ENCODE results near the gene DLG2. TPM values are rescaled to one million over a fixed set of nuclear protein-coding genes. Genes with fewer than 3 reads are reported as not detected.
A peak's percentile ranks its signal among the peaks of the same experiment; 100 is the strongest.
"Not testable (repeated sequence)": the region's sequence is repeated elsewhere in the genome, so short reads cannot be mapped to it uniquely, and the experiment has no call there.

DLG2 gene
- total and polyA plus RNA-seq, 2 donors = 4.8 to 6.6 TPM

DNA sequence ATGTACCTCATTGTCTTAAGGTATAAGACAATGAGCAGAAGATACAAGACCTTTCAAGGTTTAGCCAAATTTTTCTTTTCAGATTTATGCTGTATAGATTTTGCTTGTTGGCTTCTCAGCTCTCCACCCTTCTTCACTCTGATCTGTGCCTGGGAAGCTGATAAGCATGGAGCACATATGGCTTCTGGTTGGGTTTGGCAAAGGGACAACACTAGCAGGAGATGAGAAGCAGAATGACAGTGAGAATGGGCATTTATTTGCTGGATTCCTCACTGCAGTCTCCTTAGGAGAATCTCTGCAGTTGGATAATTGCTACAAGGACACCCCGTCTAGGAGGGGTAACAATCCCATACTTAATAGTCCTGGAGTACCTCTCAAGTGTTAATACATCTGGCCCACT lies 1866.2 kb downstream of the DLG2 start:
- Histone ChIP-seq H3K4me3 (ENCODE audit: low read length in 2 of 2) (no peak overlapping the region), H3K27ac (ENCODE audit: low read depth in 1 of 2, low read length in 1 of 2) (no peak overlapping the region), H3K4me1 (ENCODE audit: control insufficient read depth in 2 of 2, insufficient read depth in 2 of 2, low read length in 2 of 2) (no peaks in the 10 kb centered on the region), H3K36me3 (ENCODE audit: control insufficient read depth in 2 of 2, insufficient read depth in 2 of 2, low read length in 1 of 2) (no peaks in the 10 kb centered on the region), H3K9me3 (ENCODE audit: control insufficient read depth in 2 of 2, insufficient read depth in 1 of 2, low read length in 1 of 2) (no peaks in the 10 kb centered on the region), H3K27me3 (ENCODE audit: control insufficient read depth in 2 of 2, insufficient read depth in 1 of 2, low read length in 1 of 2) (no peaks in the 10 kb centered on the region)
- 81% methylated on average over 1 of the region's 1 CpG for WGBS
- no peak for DNase-seq (ENCODE audit: low read depth in 6 of 9, low spot score in 9 of 9)

- Histone ChIP-seq H3K27ac (ENCODE audit: low read depth in 1 of 2, low read length in 1 of 2) (no peak overlapping the region), H3K4me3 (ENCODE audit: low read length in 2 of 2) (no peak overlapping the region), H3K27me3 (ENCODE audit: control insufficient read depth in 2 of 2, insufficient read depth in 1 of 2, low read length in 1 of 2) (no peaks in the 10 kb centered on the region), H3K9me3 (ENCODE audit: control insufficient read depth in 2 of 2, insufficient read depth in 1 of 2, low read length in 1 of 2) (no peaks in the 10 kb centered on the region), H3K4me1 (ENCODE audit: control insufficient read depth in 2 of 2, insufficient read depth in 2 of 2, low read length in 2 of 2) (no peaks in the 10 kb centered on the region), H3K36me3 (ENCODE audit: control insufficient read depth in 2 of 2, insufficient read depth in 2 of 2, low read length in 1 of 2) (no peaks in the 10 kb centered on the region)
- no peak for DNase-seq (ENCODE audit: low read depth in 6 of 9, low spot score in 9 of 9)
- 78% methylated on average over 4 of the region's 4 CpGs for WGBS
Observed at GRCh38 chr11:83759148-83759547, 1868.0 kb downstream of the DLG2 start.

- H3K27me3 ChIP-seq (ENCODE audit: control insufficient read depth in 2 of 2, insufficient read depth in 1 of 2, low read length in 1 of 2) = no peaks in the 10 kb centered on the region
- no peak overlapping the region for H3K4me3 ChIP-seq (ENCODE audit: low read length in 2 of 2)
- no peaks in the 10 kb centered on the region for H3K9me3 ChIP-seq (ENCODE audit: control insufficient read depth in 2 of 2, insufficient read depth in 1 of 2, low read length in 1 of 2)
- 88% methylated on average over 1 of the region's 1 CpG for WGBS
- DNase-seq (ENCODE audit: low read depth in 6 of 9, low spot score in 9 of 9) = no peak
- H3K4me1 ChIP-seq (ENCODE audit: control insufficient read depth in 2 of 2, insufficient read depth in 2 of 2, low read length in 2 of 2) = no peaks in the 10 kb centered on the region
- H3K36me3 ChIP-seq (ENCODE audit: control insufficient read depth in 2 of 2, insufficient read depth in 2 of 2, low read length in 1 of 2) = no peaks in the 10 kb centered on the region
- no peak overlapping the region for H3K27ac ChIP-seq (ENCODE audit: low read depth in 1 of 2, low read length in 1 of 2)
Observed at GRCh38 chr11:83751041-83751440, 1876.1 kb downstream of the DLG2 start.

DNA sequence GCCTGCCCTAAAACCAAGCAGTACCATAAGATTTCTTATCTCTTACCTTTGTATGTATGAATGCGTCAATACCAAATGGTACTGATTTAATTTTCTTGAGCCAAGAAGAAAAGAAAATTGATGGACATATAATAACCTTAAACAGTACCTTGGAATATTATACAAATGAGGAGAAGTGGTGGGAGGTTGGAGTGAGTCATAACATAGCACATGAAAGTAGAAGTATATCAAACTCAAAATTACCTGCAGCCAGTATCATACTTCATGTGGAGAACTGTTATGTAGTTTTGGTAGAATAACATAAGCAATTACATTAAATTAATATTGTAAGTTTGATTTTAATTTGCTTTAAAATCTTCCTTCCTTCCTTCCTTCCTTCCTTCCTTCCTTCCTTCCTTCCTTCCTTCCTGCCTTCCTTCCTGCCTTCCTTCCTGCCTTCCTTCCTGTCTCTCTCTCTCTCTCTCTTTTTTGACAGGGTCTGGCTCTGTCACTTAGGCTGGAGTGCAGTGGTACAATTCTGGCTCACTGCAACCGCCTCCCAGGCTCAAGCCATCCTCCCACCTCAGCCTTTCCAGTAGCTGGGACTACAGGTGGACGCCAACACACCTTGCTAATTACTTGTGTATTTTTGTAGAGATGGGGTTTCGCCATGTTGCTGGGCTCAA lies 1880.1 kb downstream of the DLG2 start:
- Histone ChIP-seq H3K4me1 (ENCODE audit: control insufficient read depth in 2 of 2, insufficient read depth in 2 of 2, low read length in 2 of 2) (no peaks in the 10 kb centered on the region), H3K27me3 (ENCODE audit: control insufficient read depth in 2 of 2, insufficient read depth in 1 of 2, low read length in 1 of 2) (no peaks in the 10 kb centered on the region), H3K27ac (ENCODE audit: low read depth in 1 of 2, low read length in 1 of 2) (no peak overlapping the region), H3K4me3 (ENCODE audit: low read length in 2 of 2) (no peak overlapping the region), H3K36me3 (ENCODE audit: control insufficient read depth in 2 of 2, insufficient read depth in 2 of 2, low read length in 1 of 2) (no peaks in the 10 kb centered on the region), H3K9me3 (ENCODE audit: control insufficient read depth in 2 of 2, insufficient read depth in 1 of 2, low read length in 1 of 2) (no peaks in the 10 kb centered on the region)
- no peak for DNase-seq (ENCODE audit: low read depth in 6 of 9, low spot score in 9 of 9)
- WGBS = 98% methylated on average over 4 of the region's 4 CpGs

- no peaks in the 10 kb centered on the region for H3K27me3 ChIP-seq (ENCODE audit: control insufficient read depth in 2 of 2, insufficient read depth in 1 of 2, low read length in 1 of 2)
- no peaks in the 10 kb centered on the region for H3K9me3 ChIP-seq (ENCODE audit: control insufficient read depth in 2 of 2, insufficient read depth in 1 of 2, low read length in 1 of 2)
- H3K27ac ChIP-seq (ENCODE audit: low read depth in 1 of 2, low read length in 1 of 2) = no peak overlapping the region
- DNase-seq (ENCODE audit: low read depth in 6 of 9, low spot score in 9 of 9) = peak in 1 of 9 donors; percentile 19
- H3K4me1 ChIP-seq (ENCODE audit: control insufficient read depth in 2 of 2, insufficient read depth in 2 of 2, low read length in 2 of 2) = no peaks in the 10 kb centered on the region
- H3K36me3 ChIP-seq (ENCODE audit: control insufficient read depth in 2 of 2, insufficient read depth in 2 of 2, low read length in 1 of 2) = no peaks in the 10 kb centered on the region
- 81% methylated on average over 6 of the region's 6 CpGs for WGBS
- H3K4me3 ChIP-seq (ENCODE audit: low read length in 2 of 2) = no peak overlapping the region
Observed at GRCh38 chr11:83744620-83745192, 1882.4 kb downstream of the DLG2 start.

- Histone ChIP-seq H3K9me3 (ENCODE audit: control insufficient read depth in 2 of 2, insufficient read depth in 1 of 2, low read length in 1 of 2) (no peaks in the 10 kb centered on the region), H3K27ac (ENCODE audit: low read depth in 1 of 2, low read length in 1 of 2) (no peak overlapping the region), H3K4me3 (ENCODE audit: low read length in 2 of 2) (no peak overlapping the region), H3K4me1 (ENCODE audit: control insufficient read depth in 2 of 2, insufficient read depth in 2 of 2, low read length in 2 of 2) (no peaks in the 10 kb centered on the region), H3K27me3 (ENCODE audit: control insufficient read depth in 2 of 2, insufficient read depth in 1 of 2, low read length in 1 of 2) (no peaks in the 10 kb centered on the region), H3K36me3 (ENCODE audit: control insufficient read depth in 2 of 2, insufficient read depth in 2 of 2, low read length in 1 of 2) (no peaks in the 10 kb centered on the region)
- DNase-seq (ENCODE audit: low read depth in 6 of 9, low spot score in 9 of 9) = no peak
Observed at GRCh38 chr11:83736684-83737083, 1890.5 kb downstream of the DLG2 start.

DNA sequence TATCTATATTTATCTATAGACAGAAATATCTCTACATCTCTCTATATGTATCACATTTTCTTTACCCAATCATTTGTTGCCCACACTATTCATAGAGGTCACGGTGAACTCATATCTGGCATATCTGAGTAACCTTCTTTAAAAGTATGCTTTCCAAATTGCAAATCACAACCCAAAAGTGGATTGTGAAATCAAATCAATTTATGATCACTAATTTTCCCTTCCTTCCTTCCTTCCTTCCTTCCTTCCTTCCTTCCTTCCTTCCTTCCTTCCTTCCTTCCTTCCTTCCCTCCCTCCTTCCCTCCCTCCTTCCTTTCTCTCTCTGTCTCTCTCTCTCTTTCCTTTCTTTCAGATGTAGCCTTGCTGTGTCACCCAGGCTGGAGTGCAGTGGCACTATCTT lies 1893.0 kb downstream of the DLG2 start:
- no peak overlapping the region for H3K4me3 ChIP-seq (ENCODE audit: low read length in 2 of 2)
- no peak overlapping the region for H3K27ac ChIP-seq (ENCODE audit: low read depth in 1 of 2, low read length in 1 of 2)
- H3K36me3 ChIP-seq (ENCODE audit: control insufficient read depth in 2 of 2, insufficient read depth in 2 of 2, low read length in 1 of 2) = no peaks in the 10 kb centered on the region
- no peaks in the 10 kb centered on the region for H3K27me3 ChIP-seq (ENCODE audit: control insufficient read depth in 2 of 2, insufficient read depth in 1 of 2, low read length in 1 of 2)
- no peaks in the 10 kb centered on the region for H3K4me1 ChIP-seq (ENCODE audit: control insufficient read depth in 2 of 2, insufficient read depth in 2 of 2, low read length in 2 of 2)
- DNase-seq (ENCODE audit: low read depth in 6 of 9, low spot score in 9 of 9) = no peak
- WGBS = 96% methylated on average over 1 of the region's 1 CpG
- H3K9me3 ChIP-seq (ENCODE audit: control insufficient read depth in 2 of 2, insufficient read depth in 1 of 2, low read length in 1 of 2) = no peaks in the 10 kb centered on the region

DNA sequence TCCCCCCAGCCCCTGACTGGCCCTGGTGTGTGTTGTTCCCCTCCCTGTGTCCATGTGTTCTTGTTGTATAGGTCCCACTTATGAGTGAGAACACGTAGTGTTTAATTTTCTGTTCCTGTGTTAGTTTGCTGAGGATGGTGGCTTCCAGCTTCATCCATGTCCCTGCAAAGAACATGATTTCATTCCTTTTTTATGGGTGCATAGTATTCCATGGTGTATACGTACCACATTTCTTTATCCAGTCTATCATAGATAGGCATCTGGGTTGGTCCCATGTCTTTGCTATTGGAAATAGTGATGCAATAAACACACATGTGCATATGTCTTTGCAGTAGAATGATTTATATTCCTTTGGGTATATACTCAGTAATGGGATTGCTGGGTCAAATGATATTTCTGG lies 1895.9 kb downstream of the DLG2 start:
- not testable (repeated sequence) for H3K36me3 ChIP-seq (ENCODE audit: control insufficient read depth in 2 of 2, insufficient read depth in 2 of 2, low read length in 1 of 2); H3K9me3 ChIP-seq (ENCODE audit: control insufficient read depth in 2 of 2, insufficient read depth in 1 of 2, low read length in 1 of 2); H3K27me3 ChIP-seq (ENCODE audit: control insufficient read depth in 2 of 2, insufficient read depth in 1 of 2, low read length in 1 of 2); H3K4me3 ChIP-seq (ENCODE audit: low read length in 2 of 2); H3K27ac ChIP-seq (ENCODE audit: low read depth in 1 of 2, low read length in 1 of 2); H3K4me1 ChIP-seq (ENCODE audit: control insufficient read depth in 2 of 2, insufficient read depth in 2 of 2, low read length in 2 of 2); DNase-seq (ENCODE audit: low read depth in 6 of 9, low spot score in 9 of 9)
- 98% methylated on average over 2 of the region's 2 CpGs for WGBS

GRCh38 chr11:83728281-83728680 lies 1898.9 kb downstream of the DLG2 start:
- no peaks in the 10 kb centered on the region for H3K9me3 ChIP-seq (ENCODE audit: control insufficient read depth in 2 of 2, insufficient read depth in 1 of 2, low read length in 1 of 2)
- 96% methylated on average over 2 of the region's 2 CpGs for WGBS
- no peak overlapping the region for H3K4me3 ChIP-seq (ENCODE audit: low read length in 2 of 2)
- no peak overlapping the region for H3K27ac ChIP-seq (ENCODE audit: low read depth in 1 of 2, low read length in 1 of 2)
- no peak for DNase-seq (ENCODE audit: low read depth in 6 of 9, low spot score in 9 of 9)
- H3K27me3 ChIP-seq (ENCODE audit: control insufficient read depth in 2 of 2, insufficient read depth in 1 of 2, low read length in 1 of 2) = peaks cover 0 to 9% of the 10 kb centered on the region in 2 donors
- H3K4me1 ChIP-seq (ENCODE audit: control insufficient read depth in 2 of 2, insufficient read depth in 2 of 2, low read length in 2 of 2) = no peaks in the 10 kb centered on the region
- no peaks in the 10 kb centered on the region for H3K36me3 ChIP-seq (ENCODE audit: control insufficient read depth in 2 of 2, insufficient read depth in 2 of 2, low read length in 1 of 2)

Measured in thymus (tissue), 11 donors.